PC-3 (cell line): ENCODE results near the gene TCOF1.

Experiments used
- EZH2 ChIP-seq: fragments of 300-600 bp; sonication (generic); IDR thresholded peaks from one replicate; pipeline ENCODE4 v1.6.1; 2017; ENCODE audit warnings: antibody characterized with exemption, mild to moderate bottlenecking, low read length; ENCODE audit not compliant: unreplicated experiment
- EZH2phosphoT487 ChIP-seq: fragments of 300-600 bp; sonication (generic); IDR thresholded peaks from 2 replicates; pipeline ENCODE4 v1.6.1; 2018; ENCODE audit warnings: mild to moderate bottlenecking, antibody characterized with exemption, low read length, borderline replicate concordance
- TF ChIP-seq, protein P1 (sequence below): fragments of 300-600 bp; sonication (generic); conservative IDR thresholded peaks from 2 replicates; pipeline ENCODE4 v1.5.1; 2017; ENCODE audit warnings: antibody characterized with exemption, low read depth, mild to moderate bottlenecking, low read length

DNA sequence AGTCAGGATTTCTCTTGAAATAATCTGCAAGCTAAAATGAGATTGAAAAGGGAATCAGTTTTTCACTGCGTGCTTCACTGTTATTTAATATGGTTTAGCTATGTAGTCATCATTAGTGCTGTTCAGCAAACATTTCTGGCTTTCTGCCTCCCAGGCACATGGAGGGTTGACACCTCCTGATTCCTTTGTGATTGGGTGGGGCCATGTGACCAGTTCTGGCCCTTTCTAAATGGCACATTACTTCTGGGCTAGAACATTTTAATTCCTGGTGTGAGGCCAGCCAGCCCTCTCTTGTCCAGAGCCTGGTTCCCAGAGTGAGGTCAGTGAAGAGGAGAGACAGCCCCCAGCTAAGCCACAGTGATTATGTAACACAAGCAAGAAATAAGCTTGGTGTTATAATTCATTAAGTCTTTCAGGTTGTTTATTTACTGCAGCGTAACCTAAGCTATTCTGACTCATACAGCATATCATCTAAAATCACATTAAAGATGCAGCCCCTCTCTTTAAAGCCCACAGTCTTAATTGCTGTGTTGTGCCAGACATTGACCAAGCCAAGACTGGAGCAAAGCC, 37.4 kb upstream of the TCOF1 start:
- TF ChIP-seq, protein P1, sequence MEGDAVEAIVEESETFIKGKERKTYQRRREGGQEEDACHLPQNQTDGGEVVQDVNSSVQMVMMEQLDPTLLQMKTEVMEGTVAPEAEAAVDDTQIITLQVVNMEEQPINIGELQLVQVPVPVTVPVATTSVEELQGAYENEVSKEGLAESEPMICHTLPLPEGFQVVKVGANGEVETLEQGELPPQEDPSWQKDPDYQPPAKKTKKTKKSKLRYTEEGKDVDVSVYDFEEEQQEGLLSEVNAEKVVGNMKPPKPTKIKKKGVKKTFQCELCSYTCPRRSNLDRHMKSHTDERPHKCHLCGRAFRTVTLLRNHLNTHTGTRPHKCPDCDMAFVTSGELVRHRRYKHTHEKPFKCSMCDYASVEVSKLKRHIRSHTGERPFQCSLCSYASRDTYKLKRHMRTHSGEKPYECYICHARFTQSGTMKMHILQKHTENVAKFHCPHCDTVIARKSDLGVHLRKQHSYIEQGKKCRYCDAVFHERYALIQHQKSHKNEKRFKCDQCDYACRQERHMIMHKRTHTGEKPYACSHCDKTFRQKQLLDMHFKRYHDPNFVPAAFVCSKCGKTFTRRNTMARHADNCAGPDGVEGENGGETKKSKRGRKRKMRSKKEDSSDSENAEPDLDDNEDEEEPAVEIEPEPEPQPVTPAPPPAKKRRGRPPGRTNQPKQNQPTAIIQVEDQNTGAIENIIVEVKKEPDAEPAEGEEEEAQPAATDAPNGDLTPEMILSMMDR, result no peak
- no peak for TF ChIP-seq EZH2
- TF ChIP-seq EZH2phosphoT487, result no peak
